C4-2B (cell line): Measurements from ENCODE around the gene ANKRD55.
"Not testable (repeated sequence)": the region's sequence is repeated elsewhere in the genome, so short reads cannot be mapped to it uniquely, and the experiment has no call there.

Source experiments
- CTCF ChIP-seq: fragments of 450-650 bp; conservative IDR thresholded peaks from 2 replicates; pipeline ENCODE4 v1.5.1; 2017; ENCODE audit warnings: mild to moderate bottlenecking
- ZFX ChIP-seq: fragments of 450-650 bp; IDR thresholded peaks from 2 replicates; pipeline ENCODE4 v1.6.1; 2017

- not testable (repeated sequence) for TF ChIP-seq CTCF, ZFX
Measured at GRCh38 chr5:56223298-56223697, 9.8 kb downstream of the ANKRD55 start.
